Stimulated activated CD8-positive, alpha-beta memory T cell treated with anti-CD3 and anti-CD28 coated beads, Interleukin-7, amount 100 ng/mL, for 24 hours (primary cell): Measurements from ENCODE around the gene NEBL.

Experiments
- DNase-seq: peaks from one replicate; pipeline ENCODE4 v3.0.0-alpha.2; 2020; ENCODE audit warnings: low read depth

Gene NEBL

DNA sequence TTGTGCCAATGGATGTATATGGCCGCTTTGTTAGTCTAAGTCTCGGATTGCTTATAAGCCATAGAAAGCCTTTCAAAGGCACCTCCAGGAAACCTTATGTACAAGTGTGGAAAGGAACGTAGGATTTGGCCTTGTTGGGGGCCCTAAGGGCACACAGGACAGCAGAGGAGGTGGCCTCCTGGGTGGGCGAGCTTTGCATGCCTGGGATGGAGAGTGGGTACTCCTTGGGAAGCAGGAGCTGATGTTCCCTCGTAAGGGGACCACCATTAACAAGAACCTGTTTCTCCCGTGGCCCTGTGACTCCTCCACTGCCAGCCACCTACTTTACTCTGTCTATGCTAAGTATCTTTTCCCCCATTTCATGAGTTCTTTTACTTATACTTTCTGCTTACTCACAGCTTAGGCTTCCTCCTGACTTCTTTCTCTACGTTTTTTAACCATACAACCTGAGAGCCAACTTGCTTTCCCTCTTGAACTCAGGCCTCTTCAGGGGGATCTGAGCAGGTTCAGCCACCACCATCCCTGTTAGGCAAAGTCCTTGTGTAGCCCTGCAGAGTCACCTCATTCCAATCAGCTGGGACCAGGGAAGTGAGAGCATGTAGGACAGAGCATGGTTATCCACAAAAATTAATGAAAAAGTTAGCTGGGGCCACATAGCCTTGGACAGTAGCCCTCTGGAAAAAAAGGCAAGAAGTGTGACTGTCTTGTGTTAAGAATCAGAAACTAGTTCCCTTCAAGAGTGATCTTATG is 118.9 kb downstream of the NEBL start:
- no peak for DNase-seq

DNA sequence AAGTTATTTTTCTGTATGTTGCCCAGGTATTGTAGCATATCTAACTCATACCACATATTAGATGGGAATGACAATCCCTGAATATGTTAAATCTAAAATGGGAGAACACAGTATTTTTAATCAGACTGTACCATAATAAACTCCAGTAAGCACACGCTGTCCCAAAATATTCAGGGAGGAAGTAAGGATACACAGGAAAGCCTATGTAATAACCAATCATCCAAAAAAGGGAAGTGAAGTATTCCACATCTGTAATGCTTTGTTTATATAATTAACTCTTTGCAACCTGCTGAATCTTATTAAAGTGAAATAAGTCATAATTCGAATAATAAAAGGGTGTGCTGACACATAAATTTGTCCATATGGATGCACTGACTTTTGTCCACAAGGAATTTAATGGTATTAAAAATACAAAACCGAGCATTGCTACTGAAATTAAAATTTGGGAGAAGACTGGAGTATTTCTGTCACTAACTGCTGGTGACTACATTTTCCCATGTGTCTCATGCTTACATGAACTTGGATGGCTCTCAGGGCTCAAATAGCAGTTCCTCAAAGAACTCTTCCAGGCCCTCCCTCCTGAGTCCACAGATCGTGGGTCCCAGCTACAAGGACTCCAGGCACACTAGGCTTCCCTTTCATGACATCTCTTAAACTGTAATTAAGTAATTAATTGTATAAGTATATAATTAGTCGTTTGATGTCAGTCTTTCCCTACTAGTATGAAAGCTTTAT is 120.6 kb downstream of the NEBL start:
- DNase-seq, result no peak

DNA sequence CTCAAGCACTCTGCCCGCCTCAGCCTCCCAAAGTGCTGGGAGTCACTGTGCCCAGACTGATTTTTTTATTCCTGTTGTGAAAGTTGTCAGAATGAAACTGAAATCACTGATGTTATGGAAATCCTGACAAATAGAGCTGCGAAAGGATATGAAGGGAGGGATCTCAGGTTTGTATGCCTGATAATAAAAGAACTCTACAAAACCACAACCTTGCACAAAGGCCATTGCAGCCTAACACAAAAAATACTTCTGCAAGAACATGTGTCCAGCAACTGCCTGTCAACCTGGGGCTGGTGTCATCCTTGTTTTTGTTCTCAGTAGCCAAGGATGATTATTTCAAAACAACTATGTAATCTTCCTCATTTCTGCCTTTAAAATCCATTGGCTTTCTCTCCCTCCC is 126.1 kb downstream of the NEBL start:
- no peak for DNase-seq

DNA sequence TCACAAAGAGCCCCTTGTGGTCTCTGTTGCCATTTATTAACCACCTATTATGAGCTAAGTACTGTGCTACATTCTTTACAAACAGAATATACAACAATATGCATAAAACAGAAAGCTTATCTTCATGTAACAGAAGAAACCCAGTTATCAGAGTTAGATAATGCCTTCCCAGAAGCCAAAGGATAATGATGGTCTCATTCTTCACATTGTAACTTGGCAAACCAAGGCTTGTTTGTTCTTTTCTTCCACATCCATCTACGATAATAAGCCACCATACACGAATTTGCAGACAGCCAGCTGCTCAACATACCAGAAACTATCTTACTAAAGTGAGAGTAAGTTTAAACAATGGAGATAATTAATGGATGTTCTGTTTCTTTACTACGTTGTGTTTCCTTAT is 127.6 kb downstream of the NEBL start:
- DNase-seq, result no peak

DNA sequence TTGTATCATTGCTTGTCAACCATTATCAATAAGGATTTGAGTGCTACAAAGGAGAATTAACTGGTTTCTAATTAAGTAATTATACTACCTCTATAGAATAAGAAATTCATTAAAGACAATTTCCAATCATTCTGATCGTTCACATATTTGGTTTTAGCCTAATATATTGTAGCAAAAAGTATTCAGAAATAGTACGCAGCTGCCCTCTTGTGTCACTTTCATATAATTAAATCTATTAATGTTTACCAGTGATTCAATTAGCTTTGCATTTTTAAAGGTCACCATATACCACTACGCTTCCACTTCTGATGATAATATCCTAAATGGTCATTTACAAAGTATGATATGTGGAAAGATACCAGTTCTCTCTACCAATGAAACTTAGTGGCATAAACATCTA is 128.3 kb downstream of the NEBL start:
- no peak for DNase-seq

DNA sequence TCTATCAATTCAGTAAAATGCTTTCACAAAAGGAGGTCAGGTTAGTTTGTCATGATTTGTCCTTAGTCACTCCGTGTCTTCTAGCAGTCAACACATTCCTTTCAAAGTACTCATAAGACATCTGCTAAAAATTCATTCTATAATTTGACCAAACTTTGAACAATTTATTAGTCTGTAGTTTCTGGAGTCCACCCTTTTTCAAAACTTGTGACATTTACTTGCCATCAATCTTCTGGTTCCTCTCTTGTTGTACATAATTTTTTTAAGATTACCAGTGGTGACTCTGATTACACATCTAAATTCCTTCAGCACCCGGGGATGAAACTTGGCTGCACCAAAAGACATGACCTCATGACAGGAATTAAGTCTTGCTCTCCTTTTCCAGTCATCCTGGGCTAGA is 130.1 kb downstream of the NEBL start:
- no peak for DNase-seq

DNA sequence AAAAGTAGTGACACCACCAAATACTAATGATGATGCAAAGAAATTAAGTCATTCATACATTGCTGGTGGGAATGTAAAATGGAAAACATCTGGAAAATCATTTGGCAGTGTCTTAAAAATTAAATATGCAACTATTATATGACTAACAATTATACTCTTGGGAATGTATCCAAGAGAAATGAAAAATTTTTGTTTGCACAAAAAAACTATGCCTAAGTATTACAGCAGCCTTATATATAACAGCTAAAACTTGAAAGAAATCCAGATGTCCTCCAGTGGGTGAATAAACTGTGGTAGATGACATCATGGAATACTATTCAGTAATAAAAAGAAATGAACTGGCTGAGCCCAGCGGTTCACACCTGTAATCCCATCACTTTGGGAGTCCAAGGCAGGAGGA is 132.0 kb downstream of the NEBL start:
- DNase-seq, result no peak

DNA sequence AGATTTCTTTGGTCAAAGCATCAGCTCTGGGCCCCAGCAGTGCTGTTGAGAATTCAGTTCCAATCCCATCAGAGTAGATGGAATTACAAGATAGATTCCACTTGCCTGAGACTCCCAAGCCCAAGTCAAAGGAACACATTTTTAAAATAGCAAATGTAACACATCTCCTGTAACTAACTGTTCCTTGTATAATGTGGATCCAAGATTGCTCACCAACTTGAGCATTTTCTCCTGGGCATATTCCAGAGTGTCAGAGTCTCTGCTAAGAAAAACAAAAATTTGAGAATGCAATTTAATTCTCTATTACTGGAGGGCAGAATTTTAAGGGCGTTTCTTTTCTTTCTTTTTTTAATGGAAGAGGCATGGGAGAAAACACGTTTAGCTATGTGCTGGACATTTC is 136.7 kb downstream of the NEBL start:
- DNase-seq, result no peak

DNA sequence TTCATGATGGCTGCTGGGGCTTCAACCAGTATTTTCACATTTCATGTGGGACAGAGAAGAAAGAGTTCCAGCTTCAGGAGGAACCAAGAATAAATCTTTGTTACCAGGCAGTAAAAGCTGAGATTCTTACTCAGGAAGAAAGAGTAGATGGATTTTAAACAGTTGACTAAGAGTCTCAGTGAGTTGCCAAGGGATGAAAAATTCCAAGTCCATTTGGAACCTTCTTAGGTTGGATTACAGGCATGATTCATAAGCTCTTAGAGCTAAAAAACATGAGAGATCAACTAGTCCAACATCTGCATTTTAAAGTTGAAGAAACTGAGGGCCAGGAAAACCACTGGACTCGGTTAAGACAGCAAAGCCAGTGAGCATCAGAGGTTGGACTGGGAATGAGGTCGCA is 148.6 kb downstream of the NEBL start:
- DNase-seq, result no peak

DNA sequence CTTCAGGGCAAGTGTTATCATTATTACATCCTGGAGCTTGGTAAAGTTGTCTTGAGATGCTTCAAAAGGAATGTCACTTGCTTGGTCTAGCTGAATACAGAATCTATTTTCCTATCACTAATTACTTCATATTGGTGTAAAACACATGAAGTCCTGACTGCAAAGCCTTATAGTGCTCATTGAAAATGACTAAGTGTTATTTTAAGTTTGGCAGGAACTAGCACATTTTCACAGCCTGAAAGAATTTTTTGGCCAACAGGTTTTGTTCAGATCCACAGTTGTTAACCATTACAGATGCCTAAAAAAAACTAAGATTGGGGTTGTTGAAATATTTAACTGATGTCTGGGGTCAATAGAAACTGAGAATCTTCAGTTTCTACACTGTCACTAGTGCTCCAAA is 149.3 kb downstream of the NEBL start:
- DNase-seq, result no peak

DNA sequence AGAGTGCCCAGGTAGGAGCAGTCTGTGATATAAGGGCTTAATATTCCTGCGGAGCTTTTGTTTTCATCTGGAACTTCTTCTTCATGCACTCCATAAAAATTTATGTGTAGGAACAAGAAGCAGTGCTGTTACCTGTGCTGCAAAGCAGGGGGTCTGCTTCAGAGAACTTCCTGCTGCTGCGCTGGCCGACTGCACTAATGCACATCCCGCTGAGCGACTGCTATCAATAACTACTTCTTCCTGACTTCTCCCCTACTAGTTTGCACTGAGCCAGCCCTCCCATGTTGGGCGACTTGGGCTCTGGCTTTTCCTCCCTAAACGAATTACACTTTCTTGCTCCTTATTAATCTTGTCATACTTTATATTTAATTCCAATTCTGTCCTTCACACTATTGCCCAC is 150.3 kb downstream of the NEBL start:
- DNase-seq, result no peak

DNA sequence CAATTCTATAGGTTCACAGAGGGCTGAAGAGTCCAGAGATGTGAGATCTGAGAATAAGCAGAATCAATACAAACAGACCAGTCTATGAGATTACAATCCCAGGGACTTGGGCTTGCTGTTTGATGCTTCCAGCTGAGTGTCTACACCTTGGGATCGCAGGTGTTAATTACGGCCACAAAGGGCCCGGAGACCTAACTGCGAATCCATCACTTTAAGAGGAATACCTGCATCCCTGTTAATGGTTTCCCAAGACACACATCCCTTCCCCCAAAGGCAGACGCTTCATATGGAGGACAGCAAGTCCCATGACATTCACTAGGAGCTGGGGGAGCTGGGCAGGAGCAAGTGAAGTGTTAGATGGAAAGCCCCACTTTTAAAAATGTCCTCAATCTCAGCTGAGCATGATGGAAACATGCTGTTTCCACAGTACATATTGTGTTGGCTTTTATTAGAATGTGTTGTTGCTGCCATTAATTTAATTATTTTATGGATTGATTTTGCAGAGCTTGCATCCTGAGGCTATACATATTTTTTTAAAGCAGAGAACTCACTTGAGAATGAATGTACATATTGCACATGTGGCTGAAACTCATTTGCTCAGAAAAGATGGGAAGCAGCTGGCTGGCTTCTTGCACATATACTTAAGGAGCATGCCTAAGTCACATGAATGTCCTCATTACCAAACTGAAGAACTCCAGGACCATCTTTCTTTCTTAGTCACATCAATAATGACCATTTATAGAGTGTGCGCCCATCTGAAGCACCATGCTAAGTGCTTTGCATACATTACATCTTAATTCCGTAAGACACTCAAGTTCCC is 151.3 kb downstream of the NEBL start:
- no peak for DNase-seq

DNA sequence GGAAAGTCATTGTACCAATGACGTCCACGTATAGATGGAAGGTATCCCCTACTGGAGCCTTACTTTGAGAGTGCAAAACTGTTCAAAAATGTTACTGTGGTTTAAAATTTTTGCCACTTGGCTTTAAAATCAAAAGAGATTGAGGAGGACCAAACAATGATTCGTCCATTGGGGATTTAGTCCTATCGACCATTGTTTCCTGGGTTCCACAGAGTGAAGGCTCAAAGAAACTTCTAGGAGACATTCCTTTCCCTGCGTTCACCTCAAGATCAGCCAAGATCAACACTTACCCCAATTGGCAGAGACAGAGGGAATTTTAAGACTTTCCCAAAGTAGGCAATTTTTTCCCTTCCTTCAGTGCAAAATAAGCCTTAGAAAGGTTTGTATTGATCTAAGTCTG is 152.3 kb downstream of the NEBL start:
- no peak for DNase-seq

DNA sequence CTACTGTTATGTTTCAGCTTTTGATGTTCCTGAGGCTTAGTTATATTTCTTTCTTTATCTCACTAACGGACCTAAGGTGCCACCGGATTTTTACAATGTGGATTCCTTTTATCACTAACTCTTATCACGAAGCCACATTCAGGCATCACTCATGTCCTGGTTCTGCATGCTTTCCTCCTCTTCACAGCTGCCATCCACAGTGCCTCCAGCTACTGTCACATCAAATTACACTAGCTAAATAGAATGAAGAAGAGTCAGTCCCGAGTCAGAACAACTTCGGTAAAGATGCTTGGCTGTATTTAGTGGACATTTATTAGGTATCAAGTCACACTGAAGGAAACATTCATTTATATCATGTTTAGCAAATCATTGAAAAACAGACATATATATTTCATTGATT is 153.2 kb downstream of the NEBL start:
- DNase-seq, result no peak

DNA sequence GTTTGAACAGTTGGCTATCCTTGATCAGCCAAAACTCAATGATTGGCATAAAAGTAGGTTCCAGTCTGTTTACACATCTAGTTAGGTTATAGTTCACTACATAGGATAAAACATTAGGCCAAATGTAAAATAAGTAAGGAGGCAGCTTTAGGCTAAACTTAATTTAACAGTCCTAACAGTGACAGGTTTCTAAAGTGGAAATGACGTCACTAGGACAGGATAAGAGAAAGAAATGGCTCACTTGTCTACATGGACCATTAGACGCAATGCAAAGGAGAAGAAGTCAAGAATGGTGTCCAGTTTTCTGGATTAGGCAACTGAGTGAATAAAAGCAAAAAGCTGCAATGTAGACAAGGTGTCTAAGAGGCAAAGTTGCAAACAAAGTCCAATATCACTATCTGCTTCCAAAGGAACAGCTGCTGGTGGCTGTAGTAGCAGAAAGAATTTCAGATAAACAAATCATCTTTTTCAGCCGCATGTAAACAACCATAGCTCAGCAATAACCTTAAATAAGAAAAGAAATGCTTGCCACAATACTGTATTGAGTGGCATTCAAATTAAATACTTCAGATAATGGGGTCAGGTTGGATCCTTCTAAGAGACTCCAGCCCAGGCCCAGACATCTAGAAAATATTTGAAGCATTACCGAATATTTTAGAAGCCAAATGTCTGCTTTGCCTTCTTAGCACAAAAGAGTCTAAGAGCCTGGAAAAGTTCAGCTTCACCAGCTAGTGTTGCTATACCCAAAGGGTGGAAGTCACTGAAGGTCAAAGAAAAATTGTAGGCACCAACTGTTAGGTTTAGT is 154.2 kb downstream of the NEBL start:
- DNase-seq, result no peak

DNA sequence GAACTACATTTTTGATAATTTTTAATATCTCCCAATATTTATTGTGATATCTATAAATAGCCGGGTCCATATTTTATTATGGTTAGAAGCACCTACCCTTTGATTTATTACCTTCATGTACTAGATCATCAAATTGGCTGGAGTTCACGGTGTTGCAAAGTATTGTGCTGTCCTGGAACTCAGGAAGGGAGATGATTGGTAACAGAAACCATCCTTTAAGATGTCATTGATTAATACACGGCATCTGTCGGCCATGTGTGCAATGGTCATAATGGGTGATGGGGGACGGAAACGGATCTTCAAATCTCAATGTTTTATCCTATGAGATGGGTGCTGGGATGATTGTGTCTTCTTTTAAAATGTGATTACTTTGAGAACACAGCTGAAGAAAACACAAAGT is 157.0 kb downstream of the NEBL start:
- no peak for DNase-seq

DNA sequence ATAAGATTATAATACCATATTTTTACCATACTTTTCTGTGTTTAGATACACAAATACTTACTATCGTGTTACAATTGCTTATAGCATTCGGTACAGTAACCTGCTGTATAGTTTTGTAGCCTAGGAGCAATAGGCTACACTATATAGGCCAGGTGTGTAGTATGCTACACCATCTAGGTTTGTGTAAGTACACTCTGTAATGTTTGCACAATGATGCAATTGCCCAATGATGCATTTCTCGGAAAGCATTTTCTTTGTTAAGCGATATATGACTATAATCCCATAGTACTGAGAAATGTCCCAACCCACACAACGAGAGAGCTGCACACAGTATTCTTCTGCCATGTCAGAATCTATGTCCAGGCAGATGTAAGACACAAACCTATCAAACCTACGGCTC is 160.0 kb downstream of the NEBL start:
- DNase-seq, result no peak
